Right lobe of liver (tissue), 6 donors: ENCODE measurements around the gene QRSL1. TPM values are rescaled to one million over a fixed set of nuclear protein-coding genes. Genes with fewer than 3 reads are reported as not detected.

Source experiments
- ATAC-seq, 4 donors: fragments of 200-7000 bp; cut with Tn5 transposase; one replicate each; pipeline ENCODE4 v1.9.1; 2020; ENCODE audit warnings: mild to moderate bottlenecking in 4 of 4, moderate library complexity in 4 of 4
- DNase-seq, 3 donors: peaks; one replicate each; pipeline ENCODE4 v3.0.0-alpha.2; 2020
- H3K27ac ChIP-seq, 3 donors: fragments of 200-600 bp; one replicate each; pipeline ENCODE4 v1.8.0; 2022
- H3K27me3 ChIP-seq, 2 donors: fragments of 200-600 bp; one replicate each; pipeline ENCODE4 v1.8.0; 2022
- H3K36me3 ChIP-seq, 4 donors: fragments of 200-600 bp; sonication (generic) in 1 of 4; one replicate each; pipeline versions ENCODE4 v1.5.1 to v1.8.0; 2017 to 2022; ENCODE audit warnings: control low read depth in 1 of 4
- H3K4me1 ChIP-seq, 4 donors: fragments of 200-600 bp; sonication (generic) in 1 of 4; one replicate each; pipeline versions ENCODE4 v1.5.1 to v1.8.0; 2017 to 2022; ENCODE audit warnings: control low read depth in 1 of 4
- H3K4me3 ChIP-seq, 3 donors: fragments of 200-600 bp; one replicate each; pipeline ENCODE4 v1.8.0; 2022
- H3K9me3 ChIP-seq, 4 donors: fragments of 200-600 bp; sonication (generic) in 1 of 4; one replicate each; pipeline versions ENCODE4 v1.5.1 to v1.8.0; 2017 to 2022; ENCODE audit warnings: control low read depth in 1 of 4
- POLR2A ChIP-seq: fragments of 450-650 bp; IDR thresholded peaks from one replicate; pipeline ENCODE4 v1.6.1; 2017; ENCODE audit warnings: antibody characterized with exemption, mild to moderate bottlenecking
- whole genome bisulfite sequencing: methylation state at CpG from one replicate; pipeline ENCODE4 v1.1.6; 2018; ENCODE audit warnings: low coverage, low lambda C conversion rate; ENCODE audit not compliant: insufficient coverage; ENCODE audit errors: missing lambda C conversion rate; 5-methylcytosine and 5-hydroxymethylcytosine counted together
- intact Hi-C, 2 donors: fragments of 100-400 bp; cut with DNase I; formaldehyde crosslinking; loops; one replicate each; pipeline versions ENCODE4 v1.11.2 to v1.14.1; 2022
- total RNA-seq, 6 experiments: library from RNA; depleted of rRNA in 2 of 6; stranded (reverse); fragments of >200 nt in 2 of 6; fragmentation: NEBNext Ultra II Directional in 3 of 6; extraction: Animal tissue kit (Norgen Biotek cat#: 25700) in 3 of 6; gene quantifications; one replicate each; pipeline versions ENCODE4 v1.1.0 to v1.2.4, GENCODE V29; 2016 to 2023
- TF ChIP-seq, protein P1 (sequence below), 4 donors: fragments of 200-600 bp in 3 of 4; fragments of 450-650 bp in 1 of 4; IDR thresholded peaks; one replicate each; pipeline versions ENCODE4 v1.5.1 to v1.8.0; 2016 to 2022; ENCODE audit warnings: antibody characterized with exemption in 4 of 4, mild to moderate bottlenecking in 2 of 4
- donor health status: DM: no; HTN: yes; CAD: no.
- donor health status: DM: no; HTN: no; CAD: no.
- donor health status: DM: no; HTN: no; CAD: no.
- donor health status: DM: no; HTN: yes; CAD: no.
- donor health status: DM: no; HTN: yes; CAD: no.

The QRSL1 gene
- total RNA-seq, 6 experiments from 2014 or later, result 6.0 to 8.8 (median 7.8) TPM

GRCh38 chr6:106614166-106614565 is 15.2 kb upstream of the QRSL1 start:
- no peak for ATAC-seq
- no peaks in the 10 kb centered on the region for H3K27me3 ChIP-seq
- H3K27ac ChIP-seq, result no peak overlapping the region
- H3K4me1 ChIP-seq, result no peaks in the 10 kb centered on the region
- intact Hi-C loops, result no loop called here
- no peaks in the 10 kb centered on the region for H3K9me3 ChIP-seq
- no peaks in the 10 kb centered on the region for H3K36me3 ChIP-seq
- H3K4me3 ChIP-seq, result no peak overlapping the region
- TF ChIP-seq, protein P1, sequence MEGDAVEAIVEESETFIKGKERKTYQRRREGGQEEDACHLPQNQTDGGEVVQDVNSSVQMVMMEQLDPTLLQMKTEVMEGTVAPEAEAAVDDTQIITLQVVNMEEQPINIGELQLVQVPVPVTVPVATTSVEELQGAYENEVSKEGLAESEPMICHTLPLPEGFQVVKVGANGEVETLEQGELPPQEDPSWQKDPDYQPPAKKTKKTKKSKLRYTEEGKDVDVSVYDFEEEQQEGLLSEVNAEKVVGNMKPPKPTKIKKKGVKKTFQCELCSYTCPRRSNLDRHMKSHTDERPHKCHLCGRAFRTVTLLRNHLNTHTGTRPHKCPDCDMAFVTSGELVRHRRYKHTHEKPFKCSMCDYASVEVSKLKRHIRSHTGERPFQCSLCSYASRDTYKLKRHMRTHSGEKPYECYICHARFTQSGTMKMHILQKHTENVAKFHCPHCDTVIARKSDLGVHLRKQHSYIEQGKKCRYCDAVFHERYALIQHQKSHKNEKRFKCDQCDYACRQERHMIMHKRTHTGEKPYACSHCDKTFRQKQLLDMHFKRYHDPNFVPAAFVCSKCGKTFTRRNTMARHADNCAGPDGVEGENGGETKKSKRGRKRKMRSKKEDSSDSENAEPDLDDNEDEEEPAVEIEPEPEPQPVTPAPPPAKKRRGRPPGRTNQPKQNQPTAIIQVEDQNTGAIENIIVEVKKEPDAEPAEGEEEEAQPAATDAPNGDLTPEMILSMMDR (IDR thresholded peaks at IDR 0.05), result no peak
- TF ChIP-seq POLR2A, result no peak
- no peak for DNase-seq
- WGBS, result 58% methylated on average over 1 of the region's 1 CpG

DNA sequence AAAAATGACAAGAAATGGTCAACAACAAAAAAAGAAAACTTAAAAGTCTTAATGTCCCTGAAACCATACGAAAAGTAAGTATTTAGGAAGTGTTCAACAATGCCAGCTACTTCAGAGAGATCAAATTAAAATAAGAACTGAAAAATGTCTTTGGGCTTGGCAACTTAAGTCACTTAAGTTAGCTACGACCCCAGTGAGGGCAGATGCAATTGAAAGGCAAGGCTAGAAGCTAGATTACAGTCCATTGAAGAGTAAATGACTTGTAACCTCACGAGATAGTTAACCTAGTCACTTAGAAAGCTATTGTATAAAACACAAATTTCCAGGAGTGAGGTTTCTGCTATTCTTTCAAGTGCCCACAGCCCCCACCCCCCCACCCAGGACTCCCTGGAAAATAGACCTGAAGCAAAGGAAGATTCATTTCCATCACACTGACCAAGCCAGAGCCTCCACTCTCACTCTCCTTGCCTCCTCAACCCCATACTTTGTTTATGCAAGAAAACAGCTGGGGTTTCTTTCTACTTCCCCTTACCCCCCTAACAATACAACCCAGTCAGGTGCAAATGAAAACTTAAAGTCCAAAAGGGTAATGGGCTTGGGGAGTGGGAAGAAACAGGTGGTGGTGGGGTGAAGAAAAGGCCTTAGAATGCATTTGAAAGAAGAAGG is 14.7 kb upstream of the QRSL1 start:
- Histone ChIP-seq H3K4me3 (no peak overlapping the region), H3K27ac (no peak overlapping the region), H3K4me1 (no peaks in the 10 kb centered on the region), H3K36me3 (no peaks in the 10 kb centered on the region), H3K9me3 (no peaks in the 10 kb centered on the region), H3K27me3 (no peaks in the 10 kb centered on the region)
- no peak for ATAC-seq
- TF ChIP-seq POLR2A, result no peak
- TF ChIP-seq, protein P1 (IDR thresholded peaks at IDR 0.05), result no peak
- 79% methylated on average over 2 of the region's 3 CpGs for WGBS
- intact Hi-C loops, result no loop called here
- DNase-seq, result no peak

GRCh38 chr6:106617302-106617701 is 12.1 kb upstream of the QRSL1 start:
- H3K27me3 ChIP-seq, result no peaks in the 10 kb centered on the region
- no peaks in the 10 kb centered on the region for H3K4me1 ChIP-seq
- no peak overlapping the region for H3K4me3 ChIP-seq
- no peak for DNase-seq
- intact Hi-C loops, result no loop called here
- H3K36me3 ChIP-seq, result no peaks in the 10 kb centered on the region
- TF ChIP-seq, protein P1 (IDR thresholded peaks at IDR 0.05), result no peak
- TF ChIP-seq POLR2A, result no peak
- no peak overlapping the region for H3K27ac ChIP-seq
- ATAC-seq, result no peak
- H3K9me3 ChIP-seq, result no peaks in the 10 kb centered on the region

GRCh38 chr6:106617857-106618256 is 11.5 kb upstream of the QRSL1 start:
- H3K36me3 ChIP-seq, result no peaks in the 10 kb centered on the region
- WGBS, result 93% methylated on average over 1 of the region's 1 CpG
- no peak for TF ChIP-seq POLR2A
- TF ChIP-seq, protein P1 (IDR thresholded peaks at IDR 0.05), result no peak
- no peak overlapping the region for H3K27ac ChIP-seq
- ATAC-seq (no peak), DNase-seq (no peak)
- no peaks in the 10 kb centered on the region for H3K27me3 ChIP-seq
- no peaks in the 10 kb centered on the region for H3K4me1 ChIP-seq
- H3K4me3 ChIP-seq, result no peak overlapping the region
- intact Hi-C loops, result no loop called here
- no peaks in the 10 kb centered on the region for H3K9me3 ChIP-seq

DNA sequence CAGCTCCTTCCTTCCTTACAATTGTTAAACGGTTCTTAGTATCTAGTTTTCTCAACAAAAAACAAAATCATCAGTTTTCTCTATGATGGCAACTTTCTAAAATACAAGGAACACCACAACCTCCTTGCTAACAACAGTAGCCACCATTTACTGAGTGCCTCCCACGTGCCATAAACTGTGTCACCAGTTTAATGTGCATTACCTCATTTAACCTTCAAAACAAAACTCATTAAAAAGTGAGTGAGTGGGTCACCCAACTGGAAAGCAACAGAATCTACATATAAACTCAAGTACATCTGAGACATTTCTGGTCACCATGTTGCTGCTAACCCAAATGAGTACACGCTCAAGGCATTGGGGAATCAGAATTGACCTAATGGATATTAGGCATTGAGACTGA is 11.1 kb upstream of the QRSL1 start:
- 79% methylated on average over 3 of the region's 3 CpGs for WGBS
- no peaks in the 10 kb centered on the region for H3K4me1 ChIP-seq
- H3K27ac ChIP-seq, result no peak overlapping the region
- no peaks in the 10 kb centered on the region for H3K36me3 ChIP-seq
- intact Hi-C loops, result no loop called here
- H3K27me3 ChIP-seq, result no peaks in the 10 kb centered on the region
- no peaks in the 10 kb centered on the region for H3K9me3 ChIP-seq
- DNase-seq, result no peak
- no peak for ATAC-seq
- H3K4me3 ChIP-seq, result no peak overlapping the region
- TF ChIP-seq POLR2A, result no peak
- TF ChIP-seq, protein P1 (IDR thresholded peaks at IDR 0.05), result no peak
